Measurements from ENCODE around the gene CNTNAP2. TPM values are rescaled to one million over a fixed set of nuclear protein-coding genes. Genes with fewer than 3 reads are reported as not detected.

CNTNAP2 gene
- total RNA-seq, 4 donors from 2014 or later, result not detected

DNA sequence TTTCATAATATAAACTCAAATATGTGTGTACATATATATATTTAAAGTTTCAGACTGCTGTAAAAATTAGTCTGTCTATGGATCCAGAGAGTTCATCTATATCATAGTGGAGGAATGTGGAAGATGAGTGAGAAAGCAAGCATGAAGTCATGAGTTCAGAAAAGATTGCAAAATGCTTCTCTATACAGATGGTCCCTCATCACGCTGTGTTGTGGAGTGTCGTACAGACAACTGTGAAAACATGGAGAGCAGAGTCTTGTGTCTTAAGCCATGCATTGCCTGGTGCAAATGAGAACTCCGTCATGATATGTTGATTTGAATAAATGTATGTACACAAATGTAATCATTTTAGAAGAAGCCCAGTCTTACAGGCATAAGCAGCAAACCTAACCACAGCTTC is 316.9 kb downstream of the CNTNAP2 start:
- H3K9me3 ChIP-seq, result no peaks in the 10 kb centered on the region
- intact Hi-C loops (cut with DNase I; ENCODE audit: low total_unique reads), result no loop called here
- H3K27ac ChIP-seq, result no peak overlapping the region
- no peaks in the 10 kb centered on the region for H3K4me1 ChIP-seq
- in situ Hi-C loops (cut with MboI; ENCODE audit: low sequenced_read_pairs in 4 of 4), result no loop called here
- TF ChIP-seq, protein P1, sequence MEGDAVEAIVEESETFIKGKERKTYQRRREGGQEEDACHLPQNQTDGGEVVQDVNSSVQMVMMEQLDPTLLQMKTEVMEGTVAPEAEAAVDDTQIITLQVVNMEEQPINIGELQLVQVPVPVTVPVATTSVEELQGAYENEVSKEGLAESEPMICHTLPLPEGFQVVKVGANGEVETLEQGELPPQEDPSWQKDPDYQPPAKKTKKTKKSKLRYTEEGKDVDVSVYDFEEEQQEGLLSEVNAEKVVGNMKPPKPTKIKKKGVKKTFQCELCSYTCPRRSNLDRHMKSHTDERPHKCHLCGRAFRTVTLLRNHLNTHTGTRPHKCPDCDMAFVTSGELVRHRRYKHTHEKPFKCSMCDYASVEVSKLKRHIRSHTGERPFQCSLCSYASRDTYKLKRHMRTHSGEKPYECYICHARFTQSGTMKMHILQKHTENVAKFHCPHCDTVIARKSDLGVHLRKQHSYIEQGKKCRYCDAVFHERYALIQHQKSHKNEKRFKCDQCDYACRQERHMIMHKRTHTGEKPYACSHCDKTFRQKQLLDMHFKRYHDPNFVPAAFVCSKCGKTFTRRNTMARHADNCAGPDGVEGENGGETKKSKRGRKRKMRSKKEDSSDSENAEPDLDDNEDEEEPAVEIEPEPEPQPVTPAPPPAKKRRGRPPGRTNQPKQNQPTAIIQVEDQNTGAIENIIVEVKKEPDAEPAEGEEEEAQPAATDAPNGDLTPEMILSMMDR (IDR thresholded peaks at IDR 0.05 in 4 of 5, conservative IDR thresholded peaks at IDR 0.05 in 1 of 5), result no peak
- no peak for TF ChIP-seq POLR2A (IDR thresholded peaks at IDR 0.05)
- ATAC-seq, result no peak
- no peak overlapping the region for H3K4me3 ChIP-seq
- H3K27me3 ChIP-seq, result no peaks in the 10 kb centered on the region
- no peak for DNase-seq
- no peaks in the 10 kb centered on the region for H3K36me3 ChIP-seq

DNA sequence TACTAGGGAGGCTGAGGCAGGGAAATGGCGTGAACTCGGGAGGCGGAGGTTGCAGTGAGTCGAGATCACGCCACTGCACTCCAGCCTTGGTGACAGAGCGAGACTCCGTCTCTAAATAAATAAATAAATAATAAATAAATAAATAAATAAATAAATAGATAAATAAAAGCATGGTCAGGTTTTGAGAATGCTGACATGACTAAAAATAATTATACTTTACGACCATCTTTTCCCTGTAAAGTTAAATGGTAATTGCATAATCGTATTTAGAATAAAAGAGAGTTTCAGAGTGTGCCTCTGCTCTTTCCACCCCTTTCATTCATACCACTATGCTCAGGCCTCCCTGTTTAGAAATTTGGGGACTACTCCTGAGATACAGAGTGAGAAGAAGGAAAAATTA is 326.5 kb downstream of the CNTNAP2 start:
- DNase-seq (no peak), ATAC-seq (no peak)
- TF ChIP-seq, protein P1 (IDR thresholded peaks at IDR 0.05 in 4 of 5, conservative IDR thresholded peaks at IDR 0.05 in 1 of 5), result no peak
- no peak for TF ChIP-seq POLR2A (IDR thresholded peaks at IDR 0.05)
- Histone ChIP-seq H3K4me3 (no peak overlapping the region), H3K4me1 (no peaks in the 10 kb centered on the region), H3K36me3 (no peaks in the 10 kb centered on the region), H3K27me3 (no peaks in the 10 kb centered on the region), H3K9me3 (no peaks in the 10 kb centered on the region), H3K27ac (no peak overlapping the region)
- in situ Hi-C loops (cut with MboI; ENCODE audit: low sequenced_read_pairs in 4 of 4), result no loop called here
- intact Hi-C loops (cut with DNase I; ENCODE audit: low total_unique reads), result no loop called here

DNA sequence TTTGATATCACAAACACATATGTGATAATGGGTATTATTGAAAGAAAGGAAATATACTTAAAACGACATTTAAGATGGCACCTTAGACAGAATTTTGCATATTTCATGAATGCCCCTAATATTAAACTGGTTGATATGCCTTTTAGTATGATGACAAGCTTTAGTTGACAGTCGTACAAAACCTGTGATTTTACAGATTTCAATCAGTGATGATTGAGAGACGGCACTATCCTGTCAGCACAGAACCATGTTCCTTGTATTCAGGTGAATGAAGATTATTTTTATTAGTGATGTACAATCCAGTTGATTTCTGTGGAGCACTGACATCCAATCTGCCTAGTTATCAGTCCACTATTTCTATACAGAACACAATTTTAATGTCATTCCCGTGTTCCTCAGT is 333.0 kb downstream of the CNTNAP2 start:
- Histone ChIP-seq H3K4me1 (no peaks in the 10 kb centered on the region), H3K4me3 (no peak overlapping the region), H3K27ac (no peak overlapping the region), H3K9me3 (no peaks in the 10 kb centered on the region), H3K36me3 (no peaks in the 10 kb centered on the region), H3K27me3 (no peaks in the 10 kb centered on the region)
- no peak for ATAC-seq
- in situ Hi-C loops (cut with MboI; ENCODE audit: low sequenced_read_pairs in 4 of 4) (no loop called here), intact Hi-C loops (cut with DNase I; ENCODE audit: low total_unique reads) (no loop called here)
- no peak for DNase-seq
- TF ChIP-seq, protein P1 (IDR thresholded peaks at IDR 0.05 in 4 of 5, conservative IDR thresholded peaks at IDR 0.05 in 1 of 5), result no peak
- no peak for TF ChIP-seq POLR2A (IDR thresholded peaks at IDR 0.05)

DNA sequence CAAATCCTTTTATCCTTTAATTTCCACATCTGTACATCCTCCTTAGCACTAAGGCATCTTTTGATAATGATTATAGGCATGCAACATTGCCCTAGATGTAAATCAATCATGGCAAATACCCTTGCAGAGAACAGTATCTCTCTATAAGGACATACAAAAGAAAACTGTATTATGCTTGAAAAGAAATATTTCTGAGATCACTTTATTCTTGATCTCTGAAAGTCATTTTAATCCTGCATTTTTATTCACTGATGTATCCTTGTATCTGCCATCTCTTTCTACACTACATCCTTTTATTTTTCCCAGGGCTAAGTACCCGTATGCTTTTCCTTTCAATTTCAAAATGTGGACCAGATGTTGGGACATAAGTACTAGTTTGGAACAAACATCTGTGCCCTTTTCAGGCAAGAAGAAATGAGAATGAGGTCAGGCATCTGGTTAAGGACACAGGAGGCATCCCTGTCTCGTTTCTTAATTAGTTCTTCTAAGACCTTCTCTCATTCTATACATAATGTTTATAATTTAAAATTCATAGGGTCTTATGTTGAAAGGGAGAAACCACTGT is 338.6 kb downstream of the CNTNAP2 start:
- in situ Hi-C loops (cut with MboI; ENCODE audit: low sequenced_read_pairs in 4 of 4) (no loop called here), intact Hi-C loops (cut with DNase I; ENCODE audit: low total_unique reads) (no loop called here)
- TF ChIP-seq, protein P1 (IDR thresholded peaks at IDR 0.05 in 4 of 5, conservative IDR thresholded peaks at IDR 0.05 in 1 of 5), result no peak
- TF ChIP-seq POLR2A (IDR thresholded peaks at IDR 0.05), result no peak
- H3K27me3 ChIP-seq, result no peaks in the 10 kb centered on the region
- DNase-seq (no peak), ATAC-seq (no peak)
- H3K4me3 ChIP-seq, result no peak overlapping the region
- no peak overlapping the region for H3K27ac ChIP-seq
- no peaks in the 10 kb centered on the region for H3K36me3 ChIP-seq
- H3K4me1 ChIP-seq, result no peaks in the 10 kb centered on the region
- no peaks in the 10 kb centered on the region for H3K9me3 ChIP-seq

- Histone ChIP-seq H3K4me1 (no peaks in the 10 kb centered on the region), H3K9me3 (no peaks in the 10 kb centered on the region), H3K36me3 (no peaks in the 10 kb centered on the region), H3K27me3 (no peaks in the 10 kb centered on the region), H3K4me3 (no peak overlapping the region), H3K27ac (no peak overlapping the region)
- ATAC-seq (no peak), DNase-seq (no peak)
- intact Hi-C loops (cut with DNase I; ENCODE audit: low total_unique reads), result no loop called here
- no peak for TF ChIP-seq POLR2A (IDR thresholded peaks at IDR 0.05)
- TF ChIP-seq, protein P1 (IDR thresholded peaks at IDR 0.05 in 4 of 5, conservative IDR thresholded peaks at IDR 0.05 in 1 of 5), result no peak
- in situ Hi-C loops (cut with MboI; ENCODE audit: low sequenced_read_pairs in 4 of 4), result no loop called here
Observed at GRCh38 chr7:146479040-146479439, 362.4 kb downstream of the CNTNAP2 start.

All from gastrocnemius medialis (tissue), 4 donors.